ENCODE measurements around the gene BAG1. TPM values are rescaled to one million over a fixed set of nuclear protein-coding genes. Genes with fewer than 3 reads are reported as not detected.
A peak's percentile ranks its signal among the peaks of the same experiment; 100 is the strongest.

Gene BAG1
- total RNA-seq = 141 TPM

GRCh38 chr9:33264473-33265177, at the start of gene BAG1, which contains the start of gene CHMP5:
Gene BAG1, minus strand, starts transcription at chr9:33264708.
Gene CHMP5, plus strand, starts transcription at chr9:33265049. Its CDS starts 30 bp downstream, at chr9:33265079.
- peak; percentile 100 for DNase-seq

- no peak for DNase-seq
These were observed 47.4 kb upstream of the BAG1 start for GRCh38 chr9:33311953-33312352.

GRCh38 chr9:33310748-33311147, 46.2 kb upstream of the BAG1 start:
- no peak for DNase-seq

- no peak for DNase-seq
These were observed 45.4 kb upstream of the BAG1 start for GRCh38 chr9:33309903-33310302.

- DNase-seq = no peak
These were observed 42.6 kb upstream of the BAG1 start for GRCh38 chr9:33307067-33307466.

- no peak for DNase-seq
These were observed 41.5 kb upstream of the BAG1 start for GRCh38 chr9:33306037-33306436.

- no peak for DNase-seq
These were observed 39.9 kb upstream of the BAG1 start for GRCh38 chr9:33304362-33304761.

GRCh38 chr9:33300546-33300945, 36.0 kb upstream of the BAG1 start:
- DNase-seq = no peak

GRCh38 chr9:33297432-33297831, 32.9 kb upstream of the BAG1 start:
- DNase-seq = peak; percentile 73

- no peak for DNase-seq
These were observed 31.1 kb upstream of the BAG1 start for GRCh38 chr9:33295571-33295970.

GRCh38 chr9:33294670-33295432, 30.3 kb upstream of the BAG1 start:
- no peak for DNase-seq

GRCh38 chr9:33293782-33294181, 29.3 kb upstream of the BAG1 start:
- no peak for DNase-seq

GRCh38 chr9:33291901-33292300, 27.4 kb upstream of the BAG1 start:
- no peak for DNase-seq

- no peak for DNase-seq
These were observed 26.5 kb upstream of the BAG1 start for GRCh38 chr9:33291031-33291397.

GRCh38 chr9:33290247-33291030, 25.9 kb upstream of the BAG1 start, which contains the start of gene NFX1:
Gene NFX1, plus strand, starts transcription at chr9:33290516. Its CDS starts 57 bp downstream, at chr9:33290573.
- DNase-seq = peak; percentile 99

- no peak for DNase-seq
These were observed 25.4 kb upstream of the BAG1 start for GRCh38 chr9:33289936-33290246.

GRCh38 chr9:33289496-33289895, 25.0 kb upstream of the BAG1 start:
- peak; percentile 26 for DNase-seq

- no peak for DNase-seq
These were observed 24.4 kb upstream of the BAG1 start for GRCh38 chr9:33288828-33289483.

GRCh38 chr9:33288235-33288634, 23.7 kb upstream of the BAG1 start:
- no peak for DNase-seq

- peak; percentile 80 for DNase-seq
These were observed 22.6 kb upstream of the BAG1 start for GRCh38 chr9:33287087-33287490.

GRCh38 chr9:33285502-33285901, 21.0 kb upstream of the BAG1 start:
- DNase-seq = no peak

GRCh38 chr9:33277484-33277883, 13.0 kb upstream of the BAG1 start:
- DNase-seq = no peak

- no peak for DNase-seq
These were observed 9.4 kb upstream of the BAG1 start for GRCh38 chr9:33273972-33274328.

Data from tongue (tissue), 2 donors.